ENCODE measurements around the gene CTDSPL2.

The CTDSPL2 gene

GRCh38 chr15:44573386-44573785, 146.0 kb downstream of the CTDSPL2 start:
- TF ChIP-seq CTCF (IDR thresholded peaks at IDR 0.05; ENCODE audit: low read depth, low read length), result no peak
- TF ChIP-seq POLR2A (IDR thresholded peaks at IDR 0.05; ENCODE audit: extremely low read depth, insufficient read length), result no peak
- TF ChIP-seq MAX (IDR thresholded peaks at IDR 0.05; ENCODE audit: low read depth, low read length), result no peak
- TF ChIP-seq MYC (IDR thresholded peaks at IDR 0.05; ENCODE audit: low read depth, low read length), result no peak
- DNase-seq (ENCODE audit: low read depth), result no peak

GRCh38 chr15:44574734-44575133, 147.3 kb downstream of the CTDSPL2 start:
- H3K4me3 ChIP-seq (ENCODE audit: low read depth, low read length), result no peak overlapping the region
- DNase-seq (ENCODE audit: low read depth), result no peak
- TF ChIP-seq MYC (IDR thresholded peaks at IDR 0.05; ENCODE audit: low read depth, low read length) (no peak), CTCF (IDR thresholded peaks at IDR 0.05; ENCODE audit: low read depth, low read length) (no peak), MAX (IDR thresholded peaks at IDR 0.05; ENCODE audit: low read depth, low read length) (no peak), POLR2A (IDR thresholded peaks at IDR 0.05; ENCODE audit: extremely low read depth, insufficient read length) (no peak)

More at GRCh38 chr15:44573386-44573785, 146.0 kb downstream of the CTDSPL2 start:
- no peak overlapping the region for H3K4me3 ChIP-seq (ENCODE audit: low read depth, low read length)

Measured in NB4 (cell line).